Osteocyte (in vitro differentiated cells): Measurements from ENCODE around the gene LAMA1. TPM values are rescaled to one million over a fixed set of nuclear protein-coding genes. Genes with fewer than 3 reads are reported as not detected.

ENCODE experiments used
- DNase-seq: peaks from one replicate; pipeline ENCODE4 v3.0.0; 2021; ENCODE audit warnings: mixed read lengths; ENCODE audit not compliant: unreplicated experiment; ENCODE audit errors: extremely low spot score
- H3K27ac Mint-ChIP-seq: one replicate; pipeline ENCODE4 v1.8.0; 2021; ENCODE audit warnings: mild to moderate bottlenecking, mixed read lengths; ENCODE audit not compliant: unreplicated experiment
- H3K27me3 Mint-ChIP-seq: one replicate; pipeline ENCODE4 v1.8.0; 2021; ENCODE audit warnings: mixed read lengths; ENCODE audit not compliant: unreplicated experiment
- H3K36me3 Mint-ChIP-seq: one replicate; pipeline ENCODE4 v1.8.0; 2021; ENCODE audit warnings: mixed read lengths; ENCODE audit not compliant: unreplicated experiment
- H3K4me1 Mint-ChIP-seq: one replicate; pipeline ENCODE4 v1.8.0; 2021; ENCODE audit warnings: mixed read lengths; ENCODE audit not compliant: unreplicated experiment
- H3K4me3 Mint-ChIP-seq: one replicate; pipeline ENCODE4 v1.8.0; 2021; ENCODE audit warnings: mild to moderate bottlenecking, moderate library complexity, mixed read lengths; ENCODE audit not compliant: unreplicated experiment
- H3K9me3 Mint-ChIP-seq: one replicate; pipeline ENCODE4 v1.8.0; 2021; ENCODE audit warnings: mixed read lengths; ENCODE audit not compliant: unreplicated experiment
- CTCF ChIP-seq: fragments of 200-600 bp; sonication (generic); IDR thresholded peaks from 2 replicates; pipeline ENCODE4 v1.5.0; 2021; ENCODE audit warnings: antibody characterized with exemption, mild to moderate bottlenecking, moderate library complexity
- total RNA-seq: library from RNA; stranded (reverse); gene quantifications from 2 replicates; pipeline ENCODE4 v1.2.1, GENCODE V29; 2021

The LAMA1 gene
- total RNA-seq, 1 donor from 2014 or later = 0.30 TPM

DNA sequence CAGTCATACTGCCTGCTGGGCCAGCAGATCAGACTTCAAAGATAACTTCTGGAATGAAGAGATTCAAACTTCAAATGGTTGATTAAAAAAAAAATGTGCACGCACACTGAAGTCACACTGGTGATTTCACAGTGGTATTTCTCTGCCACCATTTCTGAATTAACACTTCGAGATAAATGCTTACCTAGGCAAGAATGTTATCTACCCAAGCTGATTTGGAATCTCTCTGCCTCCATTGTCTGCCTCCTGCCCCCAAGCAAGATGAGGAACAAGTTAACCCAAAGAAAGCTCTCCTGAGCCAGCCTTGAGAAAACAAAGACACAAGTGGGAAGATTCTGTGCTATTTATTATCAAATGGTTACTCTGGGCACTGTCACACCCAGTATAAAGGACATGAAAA, 6.5 kb downstream of the LAMA1 start:
- no peaks in the 10 kb centered on the region for H3K36me3 Mint-ChIP-seq
- DNase-seq = no peak
- peaks cover 2% of the 10 kb centered on the region for H3K4me1 Mint-ChIP-seq
- no peak overlapping the region for H3K4me3 Mint-ChIP-seq
- H3K27me3 Mint-ChIP-seq = peaks cover 36% of the 10 kb centered on the region
- H3K27ac Mint-ChIP-seq = no peak overlapping the region
- TF ChIP-seq CTCF = no peak
- no peaks in the 10 kb centered on the region for H3K9me3 Mint-ChIP-seq

GRCh38 chr18:7105943-7106342, 11.7 kb downstream of the LAMA1 start:
- no peaks in the 10 kb centered on the region for H3K36me3 Mint-ChIP-seq
- H3K27ac Mint-ChIP-seq = no peak overlapping the region
- no peak overlapping the region for H3K4me3 Mint-ChIP-seq
- H3K9me3 Mint-ChIP-seq = no peaks in the 10 kb centered on the region
- no peaks in the 10 kb centered on the region for H3K4me1 Mint-ChIP-seq
- peaks cover 12% of the 10 kb centered on the region for H3K27me3 Mint-ChIP-seq
- TF ChIP-seq CTCF = no peak
- no peak for DNase-seq

GRCh38 chr18:7105268-7105667, 12.3 kb downstream of the LAMA1 start:
- no peak for TF ChIP-seq CTCF
- peaks cover 8% of the 10 kb centered on the region for H3K27me3 Mint-ChIP-seq
- H3K4me1 Mint-ChIP-seq = no peaks in the 10 kb centered on the region
- H3K36me3 Mint-ChIP-seq = no peaks in the 10 kb centered on the region
- no peaks in the 10 kb centered on the region for H3K9me3 Mint-ChIP-seq
- H3K4me3 Mint-ChIP-seq = no peak overlapping the region
- no peak for DNase-seq
- H3K27ac Mint-ChIP-seq = no peak overlapping the region

GRCh38 chr18:7104649-7105048, 12.9 kb downstream of the LAMA1 start:
- H3K36me3 Mint-ChIP-seq = no peaks in the 10 kb centered on the region
- no peaks in the 10 kb centered on the region for H3K4me1 Mint-ChIP-seq
- no peak for DNase-seq
- no peak for TF ChIP-seq CTCF
- H3K27ac Mint-ChIP-seq = no peak overlapping the region
- no peak overlapping the region for H3K4me3 Mint-ChIP-seq
- no peaks in the 10 kb centered on the region for H3K9me3 Mint-ChIP-seq
- peaks cover 6% of the 10 kb centered on the region for H3K27me3 Mint-ChIP-seq

DNA sequence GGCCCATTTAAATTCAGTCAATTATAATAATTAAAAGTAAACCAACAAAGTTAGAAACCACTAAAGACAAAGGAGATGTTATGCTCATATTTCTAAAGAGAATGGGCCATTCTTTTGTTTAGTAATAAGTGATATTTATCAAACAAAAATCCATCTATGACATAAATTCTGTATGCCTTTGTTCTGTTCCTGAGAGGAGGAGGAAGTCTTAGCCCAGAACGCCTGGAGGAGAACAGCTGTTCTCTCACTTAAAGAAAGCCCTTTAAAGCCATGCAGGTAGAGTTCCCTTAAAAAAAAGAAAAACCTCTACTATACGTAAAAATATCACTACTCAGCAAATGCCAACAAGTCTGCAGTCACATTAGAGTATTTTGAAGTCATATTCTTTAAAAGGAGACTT, 15.5 kb downstream of the LAMA1 start:
- Mint-ChIP-seq H3K4me3 (no peak overlapping the region), H3K9me3 (no peaks in the 10 kb centered on the region), H3K27ac (no peak overlapping the region), H3K4me1 (no peaks in the 10 kb centered on the region), H3K36me3 (no peaks in the 10 kb centered on the region), H3K27me3 (no peaks in the 10 kb centered on the region)
- no peak for DNase-seq
- no peak for TF ChIP-seq CTCF
